Panc1 (cell line): ENCODE data around the gene MGAT5B. TPM values are rescaled to one million over a fixed set of nuclear protein-coding genes. Genes with fewer than 3 reads are reported as not detected.

Source experiments
- ATAC-seq: fragments of 200-7000 bp; cut with Tn5 transposase; 2 replicates; pipeline ENCODE4 v1.9.1; 2020; ENCODE audit warnings: mild to moderate bottlenecking, moderate library complexity
- BruUV-seq: library from RNA; stranded (reverse); fragments of 400-500 nt; replicated peaks from 2 replicates; lab custom pipeline; 2021; lab: Mats Ljungman, UMichigan
- CTCF ChIA-PET: fragments of 300-600 bp; sonication (Branson Sonifier 250); formaldehyde crosslinking; loops from one replicate; lab custom pipeline; 2022; ENCODE audit warnings: antibody characterized with exemption; lab: Charles Lee
- POLR2A ChIA-PET: fragments of 300-600 bp; sonication (Branson Sonifier 250); formaldehyde crosslinking; loops from one replicate; lab custom pipeline; 2022; ENCODE audit warnings: antibody characterized with exemption; lab: Charles Lee
- DNase-seq: peaks from one replicate; pipeline ENCODE4 v3.0.0-alpha.2; 2010; ENCODE audit warnings: low read depth, low spot score
- H3K27ac ChIP-seq: 2 replicates; pipeline ENCODE4 v1.5.1; 2011; ENCODE audit warnings: mild to moderate bottlenecking, low read length, inconsistent platforms
- H3K27me3 ChIP-seq: fragments of 200-500 bp; sonication (Bioruptor generic); 2 replicates; pipeline ENCODE4 v1.6.0; 2014; ENCODE audit warnings: low read length, inconsistent platforms; ENCODE audit not compliant: control insufficient read depth, insufficient read depth
- H3K36me3 ChIP-seq: fragments of 200-500 bp; sonication (Bioruptor generic); 2 replicates; pipeline ENCODE4 v1.5.1; 2014; ENCODE audit warnings: inconsistent platforms, mild to moderate bottlenecking, low read length, moderate library complexity; ENCODE audit not compliant: control insufficient read depth, insufficient read depth
- H3K4me1 ChIP-seq: 2 replicates; pipeline ENCODE4 v1.5.1; 2011; ENCODE audit warnings: inconsistent platforms, mild to moderate bottlenecking, low read length, moderate library complexity; ENCODE audit not compliant: control insufficient read depth, insufficient read depth
- H3K4me3 ChIP-seq, 2 experiments: 2 replicates each; pipeline ENCODE4 v1.5.1; 2011 to 2012; ENCODE audit warnings: low read depth in 2 of 2, low read length in 2 of 2, mild to moderate bottlenecking in 2 of 2, inconsistent platforms in 1 of 2, moderate library complexity in 1 of 2
- H3K9me3 ChIP-seq: fragments of 200-500 bp; sonication (Bioruptor generic); 2 replicates; pipeline ENCODE4 v1.5.1; 2014; ENCODE audit warnings: low read depth, mild to moderate bottlenecking, inconsistent platforms, low read length, moderate library complexity; ENCODE audit not compliant: control insufficient read depth, insufficient read depth
- POLR2AphosphoS5 ChIP-seq: IDR thresholded peaks from 2 replicates; pipeline ENCODE4 v1.6.1; 2012; ENCODE audit warnings: mild to moderate bottlenecking, low read depth, low read length, moderate library complexity
- SIN3A ChIP-seq: IDR thresholded peaks from 2 replicates; pipeline ENCODE4 v1.6.1; 2012; ENCODE audit warnings: low read depth, mild to moderate bottlenecking, low read length, moderate library complexity, borderline replicate concordance; ENCODE audit not compliant: insufficient read depth
- TCF7L2 ChIP-seq: IDR thresholded peaks from 2 replicates; pipeline ENCODE4 v1.6.1; 2011; ENCODE audit warnings: mild to moderate bottlenecking, low read depth, low read length, inconsistent platforms
- in situ Hi-C: cut with HindIII; loops from 2 replicates; pipeline ENCODE4 v1.10.0; 2016; ENCODE audit warnings: low sequenced_read_pairs, low pct_unique_long_range_greater_than_20kb
- intact Hi-C: fragments of 100-400 bp; cut with micrococcal nuclease; formaldehyde crosslinking; loops from one replicate; pipeline ENCODE4 v1.10.0; 2022; ENCODE audit not compliant: unreplicated experiment
- total RNA-seq: library from RNA; stranded (reverse); gene quantifications from one replicate; pipeline ENCODE4 v1.2.1, GENCODE V29; 2021; ENCODE audit not compliant: unreplicated experiment
- TF ChIP-seq, protein P1 (sequence below): fragments of 450-650 bp; IDR thresholded peaks from 2 replicates; pipeline ENCODE4 v1.5.1; 2017; ENCODE audit warnings: mild to moderate bottlenecking
- TF ChIP-seq, protein P2 (sequence below), 2 experiments: IDR thresholded peaks; 2 replicates each; pipeline ENCODE4 v1.6.1; 2011 to 2012; ENCODE audit warnings: low read depth in 2 of 2, control low read depth in 1 of 2, low read length in 1 of 2, mild to moderate bottlenecking in 1 of 2, moderate library complexity in 1 of 2; ENCODE audit not compliant: insufficient read depth in 1 of 2

The MGAT5B gene
- total RNA-seq, 1 experiment from 2014 or later = 34.9 TPM

GRCh38 chr17:76925441-76925891 lies 57.3 kb downstream of the MGAT5B start:
- no TSS peak for BruUV-seq
- CTCF ChIA-PET = no interaction called here

DNA sequence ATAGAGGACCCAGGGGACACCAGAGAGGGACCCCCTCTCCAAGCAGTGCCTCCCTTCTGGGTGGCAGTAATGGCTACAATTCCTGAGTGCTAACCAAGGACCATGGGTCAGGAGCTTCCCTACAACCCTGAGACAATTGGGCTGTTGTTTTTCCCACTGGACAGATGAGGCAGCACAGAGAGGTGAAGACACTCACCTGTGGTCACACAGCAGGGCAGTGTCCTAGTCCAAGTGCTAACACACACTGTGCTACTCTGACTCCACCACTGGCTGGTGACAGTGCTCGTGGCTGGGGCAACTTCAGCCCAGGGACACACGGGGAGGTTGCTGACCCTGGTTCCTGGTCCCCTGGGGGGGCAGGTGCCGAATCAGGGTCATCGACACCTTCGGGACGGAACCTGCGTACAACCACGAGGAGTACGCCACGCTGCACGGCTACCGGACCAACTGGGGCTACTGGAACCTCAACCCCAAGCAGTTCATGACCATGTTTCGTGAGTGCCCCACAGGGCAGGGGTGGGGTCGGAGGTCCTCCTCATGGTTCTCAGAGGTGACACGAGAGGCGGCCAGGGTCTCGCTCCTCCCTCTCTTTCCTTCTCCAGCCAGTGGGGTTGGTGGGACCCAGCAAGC lies 58.1 kb downstream of the MGAT5B start:
- BruUV-seq = no TSS peak
- Histone ChIP-seq H3K9me3 (no peaks in the 10 kb centered on the region), H3K4me3 (no peak overlapping the region), H3K4me1 (peaks cover 14% of the 10 kb centered on the region; the same call in 1 of the 2 replicates), H3K27me3 (no peaks in the 10 kb centered on the region), H3K27ac (no peak overlapping the region), H3K36me3 (no peaks in the 10 kb centered on the region; the same call in 1 of the 2 replicates)
- ATAC-seq (no peak), DNase-seq (no peak)
- CTCF ChIA-PET = no interaction called here
- in situ Hi-C loops (no loop called here), intact Hi-C loops (no loop called here)
- TF ChIP-seq, protein P1, sequence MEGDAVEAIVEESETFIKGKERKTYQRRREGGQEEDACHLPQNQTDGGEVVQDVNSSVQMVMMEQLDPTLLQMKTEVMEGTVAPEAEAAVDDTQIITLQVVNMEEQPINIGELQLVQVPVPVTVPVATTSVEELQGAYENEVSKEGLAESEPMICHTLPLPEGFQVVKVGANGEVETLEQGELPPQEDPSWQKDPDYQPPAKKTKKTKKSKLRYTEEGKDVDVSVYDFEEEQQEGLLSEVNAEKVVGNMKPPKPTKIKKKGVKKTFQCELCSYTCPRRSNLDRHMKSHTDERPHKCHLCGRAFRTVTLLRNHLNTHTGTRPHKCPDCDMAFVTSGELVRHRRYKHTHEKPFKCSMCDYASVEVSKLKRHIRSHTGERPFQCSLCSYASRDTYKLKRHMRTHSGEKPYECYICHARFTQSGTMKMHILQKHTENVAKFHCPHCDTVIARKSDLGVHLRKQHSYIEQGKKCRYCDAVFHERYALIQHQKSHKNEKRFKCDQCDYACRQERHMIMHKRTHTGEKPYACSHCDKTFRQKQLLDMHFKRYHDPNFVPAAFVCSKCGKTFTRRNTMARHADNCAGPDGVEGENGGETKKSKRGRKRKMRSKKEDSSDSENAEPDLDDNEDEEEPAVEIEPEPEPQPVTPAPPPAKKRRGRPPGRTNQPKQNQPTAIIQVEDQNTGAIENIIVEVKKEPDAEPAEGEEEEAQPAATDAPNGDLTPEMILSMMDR = no peak
- TF ChIP-seq TCF7L2 (no peak), SIN3A (no peak), POLR2AphosphoS5 (no peak)
- TF ChIP-seq, protein P2, sequence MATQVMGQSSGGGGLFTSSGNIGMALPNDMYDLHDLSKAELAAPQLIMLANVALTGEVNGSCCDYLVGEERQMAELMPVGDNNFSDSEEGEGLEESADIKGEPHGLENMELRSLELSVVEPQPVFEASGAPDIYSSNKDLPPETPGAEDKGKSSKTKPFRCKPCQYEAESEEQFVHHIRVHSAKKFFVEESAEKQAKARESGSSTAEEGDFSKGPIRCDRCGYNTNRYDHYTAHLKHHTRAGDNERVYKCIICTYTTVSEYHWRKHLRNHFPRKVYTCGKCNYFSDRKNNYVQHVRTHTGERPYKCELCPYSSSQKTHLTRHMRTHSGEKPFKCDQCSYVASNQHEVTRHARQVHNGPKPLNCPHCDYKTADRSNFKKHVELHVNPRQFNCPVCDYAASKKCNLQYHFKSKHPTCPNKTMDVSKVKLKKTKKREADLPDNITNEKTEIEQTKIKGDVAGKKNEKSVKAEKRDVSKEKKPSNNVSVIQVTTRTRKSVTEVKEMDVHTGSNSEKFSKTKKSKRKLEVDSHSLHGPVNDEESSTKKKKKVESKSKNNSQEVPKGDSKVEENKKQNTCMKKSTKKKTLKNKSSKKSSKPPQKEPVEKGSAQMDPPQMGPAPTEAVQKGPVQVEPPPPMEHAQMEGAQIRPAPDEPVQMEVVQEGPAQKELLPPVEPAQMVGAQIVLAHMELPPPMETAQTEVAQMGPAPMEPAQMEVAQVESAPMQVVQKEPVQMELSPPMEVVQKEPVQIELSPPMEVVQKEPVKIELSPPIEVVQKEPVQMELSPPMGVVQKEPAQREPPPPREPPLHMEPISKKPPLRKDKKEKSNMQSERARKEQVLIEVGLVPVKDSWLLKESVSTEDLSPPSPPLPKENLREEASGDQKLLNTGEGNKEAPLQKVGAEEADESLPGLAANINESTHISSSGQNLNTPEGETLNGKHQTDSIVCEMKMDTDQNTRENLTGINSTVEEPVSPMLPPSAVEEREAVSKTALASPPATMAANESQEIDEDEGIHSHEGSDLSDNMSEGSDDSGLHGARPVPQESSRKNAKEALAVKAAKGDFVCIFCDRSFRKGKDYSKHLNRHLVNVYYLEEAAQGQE (IDR thresholded peaks at IDR 0.05; ENCODE audit: insufficient read depth in 1 of 2, low read depth in 2 of 2, low read length in 1 of 2) = no peak
- POLR2A ChIA-PET = no interaction called here

More at GRCh38 chr17:76925441-76925891, 57.3 kb downstream of the MGAT5B start:
- POLR2A ChIA-PET = no interaction called here
- Histone ChIP-seq H3K27me3 (no peaks in the 10 kb centered on the region), H3K36me3 (no peaks in the 10 kb centered on the region; the same call in 1 of the 2 replicates), H3K4me3 (no peak overlapping the region), H3K9me3 (no peaks in the 10 kb centered on the region), H3K4me1 (peaks cover 14% of the 10 kb centered on the region; the same call in 1 of the 2 replicates), H3K27ac (no peak overlapping the region)
- DNase-seq (no peak), ATAC-seq (no peak)
- in situ Hi-C loops (no loop called here), intact Hi-C loops (no loop called here)
- TF ChIP-seq POLR2AphosphoS5 (no peak), TCF7L2 (no peak), SIN3A (no peak)
- TF ChIP-seq, protein P1 = no peak
- TF ChIP-seq, protein P2 (IDR thresholded peaks at IDR 0.05; ENCODE audit: insufficient read depth in 1 of 2, low read depth in 2 of 2, low read length in 1 of 2) = no peak
